AG09309 (cell line): Measurements from ENCODE around the gene MRFAP1.

Experiments
- DNase-seq: peaks from one replicate; pipeline ENCODE4 v3.0.0-alpha.2; 2010; ENCODE audit warnings: low read depth
- H3K4me3 ChIP-seq: 2 replicates; pipeline ENCODE4 v1.5.1; 2011; ENCODE audit warnings: mild to moderate bottlenecking, low read depth, low read length, moderate library complexity; ENCODE audit not compliant: control insufficient read depth
- TF ChIP-seq, protein P1 (sequence below): IDR thresholded peaks from 2 replicates; pipeline ENCODE4 v1.5.1; 2011; ENCODE audit warnings: mild to moderate bottlenecking, low read depth, low read length, inconsistent platforms; ENCODE audit not compliant: insufficient read depth, control insufficient read depth; ENCODE audit errors: missing control alignments

The MRFAP1 gene

DNA sequence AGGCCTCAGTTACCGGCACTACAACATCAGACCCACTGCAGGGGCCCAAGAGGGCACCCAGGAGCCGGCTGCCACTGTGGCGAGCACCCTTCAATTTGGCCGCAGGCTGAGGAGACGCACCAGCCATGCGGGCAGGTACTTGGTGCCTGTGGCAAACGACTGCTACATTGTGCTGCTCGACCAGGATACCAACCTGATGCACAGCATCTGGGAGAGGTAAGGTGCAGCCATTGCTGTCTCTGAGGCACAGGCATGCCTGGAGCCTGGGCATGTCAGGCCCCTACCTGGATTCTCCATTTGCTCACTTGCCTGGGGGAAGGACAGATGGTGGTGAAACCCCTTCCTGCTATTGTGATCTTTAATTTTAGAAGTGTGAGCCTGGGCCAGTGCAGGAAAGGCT is 35.4 kb upstream of the MRFAP1 start:
- no peak overlapping the region for H3K4me3 ChIP-seq
- no peak for DNase-seq
- TF ChIP-seq, protein P1, sequence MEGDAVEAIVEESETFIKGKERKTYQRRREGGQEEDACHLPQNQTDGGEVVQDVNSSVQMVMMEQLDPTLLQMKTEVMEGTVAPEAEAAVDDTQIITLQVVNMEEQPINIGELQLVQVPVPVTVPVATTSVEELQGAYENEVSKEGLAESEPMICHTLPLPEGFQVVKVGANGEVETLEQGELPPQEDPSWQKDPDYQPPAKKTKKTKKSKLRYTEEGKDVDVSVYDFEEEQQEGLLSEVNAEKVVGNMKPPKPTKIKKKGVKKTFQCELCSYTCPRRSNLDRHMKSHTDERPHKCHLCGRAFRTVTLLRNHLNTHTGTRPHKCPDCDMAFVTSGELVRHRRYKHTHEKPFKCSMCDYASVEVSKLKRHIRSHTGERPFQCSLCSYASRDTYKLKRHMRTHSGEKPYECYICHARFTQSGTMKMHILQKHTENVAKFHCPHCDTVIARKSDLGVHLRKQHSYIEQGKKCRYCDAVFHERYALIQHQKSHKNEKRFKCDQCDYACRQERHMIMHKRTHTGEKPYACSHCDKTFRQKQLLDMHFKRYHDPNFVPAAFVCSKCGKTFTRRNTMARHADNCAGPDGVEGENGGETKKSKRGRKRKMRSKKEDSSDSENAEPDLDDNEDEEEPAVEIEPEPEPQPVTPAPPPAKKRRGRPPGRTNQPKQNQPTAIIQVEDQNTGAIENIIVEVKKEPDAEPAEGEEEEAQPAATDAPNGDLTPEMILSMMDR = no peak

DNA sequence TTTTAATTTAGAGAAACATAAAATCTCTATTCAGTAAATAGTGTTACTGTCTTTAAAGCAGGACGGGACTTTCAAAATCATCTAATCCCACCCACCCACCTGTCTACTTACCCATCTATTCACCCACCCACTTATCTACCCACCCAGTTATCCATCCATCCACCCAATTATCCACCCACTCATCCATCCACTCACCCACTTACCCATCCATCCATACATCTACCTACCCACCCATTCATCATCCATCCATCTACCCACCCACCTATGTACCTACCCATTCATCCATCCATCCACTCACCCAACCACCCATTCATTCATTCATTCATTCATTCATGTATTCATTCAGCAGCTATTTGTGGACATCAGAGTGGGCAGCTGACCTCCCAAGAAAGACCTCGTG is 34.9 kb upstream of the MRFAP1 start:
- DNase-seq = no peak
- TF ChIP-seq, protein P1 = no peak
- H3K4me3 ChIP-seq = no peak overlapping the region

DNA sequence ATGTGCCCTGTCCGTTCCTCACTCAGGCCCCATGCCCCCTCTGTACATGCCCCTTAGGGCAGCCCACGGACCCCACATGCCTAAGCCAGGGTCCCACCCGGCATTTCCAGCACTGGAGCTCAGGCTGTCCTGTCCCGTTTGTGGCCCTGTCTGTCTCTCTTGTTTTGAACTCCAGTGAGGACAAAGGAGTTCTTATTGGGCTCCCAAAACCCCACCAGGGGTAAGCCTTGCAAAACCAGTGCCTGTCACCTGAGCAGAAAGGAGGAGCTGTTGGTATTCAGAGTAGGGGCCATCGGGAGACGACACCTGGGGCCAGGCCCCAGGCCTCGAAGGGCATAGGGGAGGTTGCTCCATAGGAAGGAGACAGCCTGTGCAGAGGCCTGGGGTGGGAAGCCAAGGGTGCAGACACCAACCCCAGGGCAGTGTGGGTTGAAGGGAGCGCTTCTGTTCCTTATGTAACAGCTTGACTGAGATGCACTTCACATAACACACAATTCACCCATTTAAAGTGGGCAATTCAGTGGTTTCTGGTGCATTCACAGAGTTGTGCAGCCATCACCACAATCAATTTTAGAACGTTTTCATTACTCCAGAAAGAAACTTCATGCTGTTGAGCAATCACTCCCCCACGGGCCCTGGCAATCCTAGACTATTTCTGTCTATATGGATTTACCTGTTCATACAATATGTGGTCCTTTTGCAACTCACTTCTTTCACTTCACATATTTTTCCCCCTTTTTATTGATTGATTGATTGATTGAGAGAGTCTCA is 33.8 kb upstream of the MRFAP1 start:
- DNase-seq = no peak
- TF ChIP-seq, protein P1 = no peak
- no peak overlapping the region for H3K4me3 ChIP-seq

DNA sequence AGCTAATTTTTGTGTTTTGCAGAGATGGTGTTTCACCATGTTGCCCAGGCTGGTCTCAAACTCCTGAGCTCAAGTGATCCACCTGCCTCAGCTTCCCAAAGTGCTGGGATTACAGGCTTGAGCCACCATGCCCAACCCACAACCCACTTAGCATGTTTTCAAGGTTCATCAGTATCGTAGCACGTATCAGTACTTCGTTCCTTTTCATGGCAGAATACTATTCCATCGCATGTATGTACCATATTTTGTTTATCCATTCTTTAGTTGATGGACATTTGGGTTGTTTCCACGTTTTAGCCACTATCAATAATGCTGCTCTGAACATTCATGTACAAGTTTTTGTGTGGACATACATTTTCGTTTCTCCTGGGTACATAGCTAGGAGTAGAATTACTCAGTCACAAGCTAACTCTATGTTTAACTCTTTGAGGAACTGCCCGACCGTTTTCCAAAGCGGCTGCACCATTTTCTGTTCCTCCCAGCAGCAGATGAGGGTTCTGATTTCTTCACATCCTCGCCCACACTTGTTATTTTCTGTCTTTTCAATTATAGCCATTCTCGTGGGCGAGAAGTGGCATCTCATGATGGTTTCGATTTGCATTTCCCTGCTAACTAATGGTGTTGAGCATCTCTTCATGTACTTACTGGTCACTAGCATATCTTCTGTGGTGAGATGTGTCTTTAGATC is 33.0 kb upstream of the MRFAP1 start:
- TF ChIP-seq, protein P1 = no peak
- no peak overlapping the region for H3K4me3 ChIP-seq
- no peak for DNase-seq

DNA sequence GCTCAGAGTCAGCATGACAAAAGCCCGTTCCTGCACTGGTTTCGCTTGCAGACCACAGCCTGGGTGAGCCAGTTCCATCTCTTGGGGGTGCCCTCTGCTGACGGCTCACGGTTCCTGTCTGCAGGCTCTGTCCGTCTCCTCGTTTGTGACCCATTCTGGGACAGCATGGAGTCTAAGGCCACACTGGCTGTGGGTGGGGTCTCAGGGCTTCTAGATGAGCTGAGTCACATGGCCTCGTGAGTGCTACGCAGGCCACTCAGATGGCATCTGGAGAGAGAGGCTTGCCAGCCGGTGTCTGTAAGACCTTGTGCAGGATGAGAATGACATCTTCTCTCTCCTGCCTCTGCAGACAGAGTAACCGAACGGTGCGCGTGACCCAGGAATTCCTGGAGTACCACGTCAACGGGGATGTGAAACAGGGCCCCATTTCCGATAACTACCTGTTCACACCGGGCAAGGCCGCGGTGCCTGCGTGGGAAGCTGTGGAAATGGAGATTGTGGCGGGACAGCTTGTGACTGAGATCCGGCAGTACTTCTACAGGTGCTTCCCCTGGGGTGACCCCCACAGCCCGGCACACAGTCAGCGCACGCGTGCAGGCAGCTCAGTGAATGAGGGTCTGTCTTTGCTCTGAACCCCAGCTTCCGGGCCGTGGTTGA is 31.6 kb upstream of the MRFAP1 start:
- no peak overlapping the region for H3K4me3 ChIP-seq
- no peak for DNase-seq
- TF ChIP-seq, protein P1 = no peak

DNA sequence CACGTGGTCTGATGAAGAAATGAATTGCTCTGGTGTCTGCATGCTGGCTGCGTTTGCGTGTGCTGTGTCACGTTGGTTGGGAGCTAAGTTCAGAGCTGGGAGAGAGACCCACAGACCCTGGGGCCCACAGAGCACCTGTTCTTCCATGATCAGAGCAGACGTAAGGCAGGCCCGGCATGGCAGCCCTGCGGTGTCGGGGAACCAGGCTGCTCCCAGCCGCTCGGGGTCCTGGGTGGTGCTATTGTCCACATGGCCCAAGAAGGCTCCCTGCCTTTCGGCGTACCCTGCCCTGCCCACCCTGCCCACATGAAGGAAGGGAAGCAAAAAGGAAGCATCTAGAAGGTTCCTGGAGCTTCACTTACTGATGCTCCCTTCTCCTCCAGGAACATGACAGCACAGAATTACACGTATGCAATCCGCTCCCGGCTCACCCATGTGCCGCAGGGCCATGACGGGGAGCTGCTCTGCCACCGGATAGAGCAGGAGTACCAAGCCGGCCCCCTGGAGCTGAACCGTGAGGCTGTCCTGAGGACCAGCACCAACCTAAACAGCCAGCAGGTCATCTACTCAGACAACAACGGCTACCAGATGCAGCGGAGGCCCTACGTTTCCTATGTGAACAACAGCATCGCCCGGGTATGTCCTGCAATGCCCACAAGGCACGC is 30.9 kb upstream of the MRFAP1 start:
- TF ChIP-seq, protein P1 = no peak
- no peak overlapping the region for H3K4me3 ChIP-seq
- DNase-seq = no peak
